ENCODE data around the gene CCT8.

DNA sequence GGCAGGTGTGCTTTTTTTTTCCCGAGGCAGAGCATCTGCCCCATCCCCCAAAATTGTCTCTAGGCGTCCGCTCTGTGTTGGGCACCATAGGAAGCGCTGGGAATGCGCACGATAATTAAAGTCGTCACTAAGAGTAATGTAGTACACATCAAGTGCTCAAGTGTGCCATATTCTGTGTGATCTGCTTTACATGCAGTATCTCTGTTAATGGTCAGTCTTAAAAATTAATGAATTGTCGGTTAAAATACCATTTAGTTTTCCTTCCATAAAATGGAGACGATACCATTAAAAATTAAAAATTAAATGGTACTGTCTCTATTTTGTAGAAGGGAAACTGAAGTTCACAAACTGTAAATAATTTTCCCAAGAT lies 544 bp upstream of the CCT8 start:
- TF ChIP-seq, protein P1, sequence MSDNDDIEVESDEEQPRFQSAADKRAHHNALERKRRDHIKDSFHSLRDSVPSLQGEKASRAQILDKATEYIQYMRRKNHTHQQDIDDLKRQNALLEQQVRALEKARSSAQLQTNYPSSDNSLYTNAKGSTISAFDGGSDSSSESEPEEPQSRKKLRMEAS (IDR thresholded peaks at IDR 0.05; ENCODE audit: low read depth): no peak
- TF ChIP-seq CTCF (IDR thresholded peaks at IDR 0.05): no peak
- no peak for TF ChIP-seq USF2 (IDR thresholded peaks at IDR 0.05; ENCODE audit: borderline replicate concordance, low read depth, low read length)
